Left hindlimb (tissue), 1 donor: ENCODE data around the gene CD4.

Experiments used
- DNase-seq: peaks from one replicate; pipeline ENCODE4 v3.0.0-alpha.2; 2018

Gene CD4

GRCh38 chr12:6829536-6830220 is 40.4 kb downstream of the CD4 start:
- no peak for DNase-seq

GRCh38 chr12:6830286-6830890 is 41.1 kb downstream of the CD4 start:
- peak; percentile 34 for DNase-seq

GRCh38 chr12:6830999-6831398 is 41.7 kb downstream of the CD4 start:
- no peak for DNase-seq

DNA sequence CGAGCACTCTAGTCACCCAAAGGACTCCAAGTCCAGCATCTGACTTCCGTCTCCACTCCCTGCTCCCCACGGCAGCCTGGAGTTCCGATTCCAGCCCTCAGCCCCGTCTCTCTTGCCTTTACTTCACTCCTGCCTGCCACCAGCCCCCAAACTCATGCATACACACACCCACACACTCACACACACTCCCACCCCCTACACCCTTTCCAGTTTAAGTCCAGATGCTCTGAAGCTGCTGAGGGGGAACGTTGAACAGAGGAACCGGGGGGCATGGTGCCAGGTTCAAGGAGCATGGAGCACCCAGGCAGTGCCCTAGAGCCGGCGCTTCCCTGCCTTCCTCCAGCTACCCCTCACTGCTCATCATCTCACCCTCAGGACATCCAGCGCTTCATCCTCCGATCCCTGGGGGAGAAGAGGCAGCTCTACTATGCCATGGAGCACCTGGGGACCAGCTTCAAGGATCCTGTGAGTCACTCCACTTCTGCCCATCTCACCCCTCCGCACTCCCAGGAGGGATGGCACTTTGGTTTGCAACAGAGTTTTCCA is 42.2 kb downstream of the CD4 start:
- DNase-seq = peak; percentile 25

GRCh38 chr12:6832125-6832524 is 42.8 kb downstream of the CD4 start:
- no peak for DNase-seq

DNA sequence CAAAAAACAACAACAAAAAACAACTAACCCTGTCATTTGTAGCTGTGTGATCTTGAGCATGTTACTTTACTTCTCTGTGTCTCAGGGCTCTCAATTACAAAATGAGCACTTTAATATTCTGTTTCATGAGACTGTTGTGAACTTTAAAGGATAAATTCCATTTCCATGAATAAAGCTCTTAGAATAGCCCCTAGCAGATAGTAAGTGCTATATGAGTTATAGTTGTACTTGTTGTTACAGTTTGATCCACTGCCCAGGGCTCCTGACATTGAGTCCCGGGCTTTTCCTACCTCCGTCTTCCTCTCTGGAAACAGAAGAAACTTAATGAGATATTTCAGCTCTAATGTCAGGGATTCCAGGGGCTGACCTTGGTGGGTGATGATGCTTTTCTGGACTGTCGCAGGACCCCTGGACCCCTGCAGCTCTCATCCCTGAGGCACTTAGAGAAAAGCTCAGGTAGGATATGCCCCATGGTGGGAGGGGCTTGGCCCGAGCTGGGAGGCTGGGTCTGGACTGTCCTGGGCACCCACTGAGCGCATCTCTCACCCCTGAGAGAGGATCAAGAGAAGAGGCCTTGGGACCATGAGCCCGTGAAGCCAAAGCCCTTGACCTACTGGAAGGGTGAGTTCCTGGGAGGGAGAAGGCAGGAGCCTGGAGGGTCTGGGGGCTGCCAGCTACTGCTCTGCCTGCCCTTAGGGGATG is 44.0 kb downstream of the CD4 start:
- DNase-seq = no peak

- DNase-seq = no peak
These were observed 44.9 kb downstream of the CD4 start for GRCh38 chr12:6834254-6834653.

- no peak for DNase-seq
These were observed 45.5 kb downstream of the CD4 start for GRCh38 chr12:6834873-6835272.

GRCh38 chr12:6836851-6837250 is 47.5 kb downstream of the CD4 start:
- no peak for DNase-seq

DNA sequence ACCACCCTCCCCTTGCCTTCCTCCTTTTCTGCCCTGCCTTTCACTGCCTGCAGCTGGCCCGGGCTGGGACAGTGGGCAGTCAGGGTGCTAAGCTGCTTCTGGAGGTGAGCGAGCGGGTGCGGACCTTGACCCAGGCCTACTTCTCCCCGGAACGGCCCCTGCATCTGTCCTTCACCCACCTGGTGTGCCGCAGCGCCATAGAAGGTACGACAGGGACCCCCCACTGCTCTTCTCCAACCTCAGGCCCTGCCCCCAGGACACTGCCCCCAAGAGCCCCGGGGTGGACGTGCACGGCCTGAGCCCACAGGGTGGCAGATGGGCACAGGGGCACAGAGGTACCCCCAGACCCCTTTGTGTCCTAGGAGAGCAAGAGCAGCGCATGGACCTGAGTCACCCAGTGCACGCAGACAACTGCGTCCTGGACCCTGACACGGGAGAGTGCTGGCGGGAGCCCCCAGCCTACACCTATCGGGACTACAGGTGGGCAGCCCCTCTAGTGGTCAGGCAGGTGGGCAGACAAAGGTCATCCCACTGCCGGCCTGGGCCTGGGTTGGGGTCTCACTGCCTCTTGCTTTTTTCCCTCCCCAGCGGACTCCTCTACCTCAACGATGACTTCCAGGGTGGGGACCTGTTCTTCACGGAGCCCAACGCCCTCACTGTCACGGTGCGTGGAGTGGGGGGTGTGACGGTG is 48.2 kb downstream of the CD4 start:
- no peak for DNase-seq

DNA sequence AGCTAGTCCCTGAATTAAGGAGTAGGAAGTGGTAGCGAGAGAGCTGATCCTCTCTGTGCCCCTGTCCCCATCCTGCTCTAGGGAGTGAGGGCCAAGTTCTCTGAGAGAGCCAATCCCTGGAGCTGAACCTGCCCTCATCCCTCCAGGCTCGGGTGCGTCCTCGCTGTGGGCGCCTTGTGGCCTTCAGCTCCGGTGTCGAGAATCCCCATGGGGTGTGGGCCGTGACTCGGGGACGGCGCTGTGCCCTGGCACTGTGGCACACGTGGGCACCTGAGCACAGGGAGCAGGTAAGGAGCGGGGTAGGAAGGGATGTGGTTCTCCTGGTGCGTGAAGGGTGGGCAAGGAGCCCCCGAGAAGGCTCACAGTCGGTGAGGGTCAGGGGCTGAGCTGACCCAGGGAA is 49.5 kb downstream of the CD4 start:
- no peak for DNase-seq

DNA sequence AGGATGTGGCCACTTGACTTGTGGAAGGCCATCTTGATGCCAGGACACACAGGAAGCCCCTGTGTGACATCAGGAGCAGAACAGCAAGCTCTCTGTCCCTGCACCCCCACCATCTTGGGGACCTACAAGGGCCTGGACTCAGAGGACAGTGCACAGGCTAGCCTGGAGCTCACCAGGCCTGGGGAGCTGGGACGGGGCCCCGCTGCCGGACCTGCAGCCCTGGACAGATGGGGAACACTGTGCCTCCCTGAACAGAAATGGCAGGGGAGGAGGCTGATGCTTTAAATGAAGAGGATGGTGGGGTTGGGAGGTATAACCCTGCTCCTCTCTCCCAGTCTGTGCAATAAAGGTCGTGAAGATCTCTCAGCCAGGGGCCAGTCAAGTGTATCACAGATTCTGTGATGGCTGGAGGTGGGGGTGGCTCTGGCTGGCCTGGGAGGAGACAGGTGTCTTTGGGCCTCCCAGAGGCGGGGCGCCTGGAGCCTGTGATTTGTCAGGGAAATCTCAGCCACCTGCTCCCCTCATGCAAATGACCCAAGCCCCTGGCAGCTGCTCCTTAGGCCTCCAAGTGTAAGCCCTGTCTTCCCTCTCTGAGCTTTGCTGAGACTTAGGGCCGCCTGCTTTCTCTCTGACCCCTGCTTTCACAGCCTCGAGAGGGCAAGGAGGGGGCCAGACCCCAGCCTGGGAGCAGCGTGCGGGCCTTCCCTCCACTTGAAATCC is 50.3 kb downstream of the CD4 start:
- no peak for DNase-seq

DNA sequence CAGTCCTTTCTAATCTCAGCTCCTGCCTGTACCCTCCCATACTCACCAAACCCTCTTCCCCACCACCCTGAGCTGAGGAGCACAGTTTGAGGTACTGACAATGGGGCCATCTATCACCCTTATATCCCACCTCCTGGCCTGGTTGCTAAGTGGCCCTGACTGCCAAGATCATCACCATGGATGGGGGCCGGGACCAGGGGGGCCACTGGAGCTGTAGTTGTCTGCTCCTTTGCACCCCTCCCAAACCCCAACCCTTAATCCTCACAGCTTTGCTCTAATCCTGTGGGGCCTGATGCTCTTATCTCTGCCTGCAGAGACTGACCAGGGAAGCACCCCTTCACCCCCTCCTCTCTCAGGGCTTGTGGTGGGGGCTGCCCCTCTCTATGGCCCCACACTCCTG is 51.0 kb downstream of the CD4 start:
- DNase-seq = no peak

DNA sequence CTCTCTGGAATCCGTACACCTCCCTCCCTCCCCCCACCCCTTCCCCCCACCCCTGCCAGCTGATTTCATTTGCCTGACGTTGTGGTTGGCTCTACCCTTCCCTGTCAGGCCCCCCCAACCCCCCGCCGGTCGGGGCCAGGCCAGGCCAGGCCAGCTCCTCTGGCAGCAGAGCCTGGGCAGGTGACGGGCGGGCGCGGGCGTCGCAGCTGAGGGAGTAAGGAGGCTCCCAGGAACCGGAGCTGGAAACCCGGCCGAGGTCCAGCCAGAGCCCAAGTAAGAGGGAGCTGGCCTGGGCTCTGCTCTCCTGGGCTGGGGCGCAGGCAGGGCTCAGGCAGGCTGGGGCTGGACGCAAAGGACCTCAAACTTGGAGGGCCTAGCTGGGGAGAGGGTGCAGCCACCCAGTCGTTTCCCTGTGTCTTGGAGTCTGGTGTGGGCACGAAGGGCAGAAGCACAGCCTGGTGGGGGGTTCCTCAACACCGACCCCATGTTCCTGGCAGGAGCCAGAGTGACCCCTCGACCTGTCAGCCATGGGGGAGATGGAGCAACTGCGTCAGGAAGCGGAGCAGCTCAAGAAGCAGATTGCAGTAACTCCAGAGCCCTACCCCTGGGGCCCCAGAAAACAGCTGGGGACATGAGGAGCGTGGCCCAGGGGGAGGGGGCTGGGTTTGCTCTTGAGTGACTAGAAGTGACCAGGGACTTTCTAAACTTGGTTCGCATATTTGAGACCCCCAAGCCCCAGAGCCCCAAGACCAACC is 51.6 kb downstream of the CD4 start, which contains the start of gene GNB3:
TSS of gene GNB3 (plus strand) at position 165 of the 755 bp plus-strand sequence. CDS start at position 528, 363 bp downstream.
- DNase-seq = peak; percentile 37

DNA sequence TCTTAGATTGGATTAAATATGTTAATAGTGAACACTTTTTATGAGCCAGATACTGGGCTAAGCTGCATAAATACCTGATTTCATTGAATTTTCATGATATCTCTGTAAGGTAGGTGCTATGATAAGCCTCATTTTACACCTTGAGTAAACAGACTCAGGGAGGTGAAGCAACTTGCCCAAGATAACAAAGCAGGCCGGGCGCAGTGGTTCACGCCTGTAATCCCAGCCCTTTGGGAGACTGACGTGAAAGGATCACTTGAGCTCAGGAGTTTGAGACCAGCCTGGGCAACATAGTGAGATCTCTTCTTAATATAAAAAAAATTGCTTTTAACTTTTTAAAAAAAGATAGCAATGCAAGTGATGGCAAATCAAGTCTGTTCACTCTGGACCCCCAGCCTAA is 52.7 kb downstream of the CD4 start:
- no peak for DNase-seq

GRCh38 chr12:6843118-6843902 is 54.0 kb downstream of the CD4 start:
- DNase-seq = peak; percentile 34

GRCh38 chr12:6845395-6845794 is 56.1 kb downstream of the CD4 start:
- DNase-seq = no peak

GRCh38 chr12:6846316-6846869 is 57.1 kb downstream of the CD4 start:
- no peak for DNase-seq

- DNase-seq = no peak
These were observed 58.3 kb downstream of the CD4 start for GRCh38 chr12:6847676-6848075.

GRCh38 chr12:6849427-6849826 is 60.1 kb downstream of the CD4 start:
- DNase-seq = no peak
